ENCODE measurements around the gene MYO7B.

MYO7B gene

DNA sequence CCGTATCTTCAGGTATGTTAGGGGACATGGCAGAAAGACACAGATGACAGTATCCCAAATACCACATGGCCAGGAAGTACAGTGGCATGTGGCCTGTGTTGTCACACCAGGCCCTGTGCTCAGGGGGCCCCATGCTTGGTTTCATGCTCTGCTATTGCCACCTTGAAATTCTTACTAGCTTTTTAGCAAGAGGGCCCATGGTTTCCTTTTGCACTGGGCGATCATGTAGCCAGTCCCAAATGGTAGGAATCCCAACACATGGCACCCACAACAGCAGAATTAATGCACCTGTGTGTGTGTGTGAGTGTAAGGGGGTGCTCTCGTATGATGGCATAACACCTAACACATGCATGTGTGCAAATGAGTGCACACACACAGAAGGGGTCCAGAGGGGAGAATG, 39.2 kb downstream of the MYO7B start:
- no peak for DNase-seq (ENCODE audit: low read depth)

DNA sequence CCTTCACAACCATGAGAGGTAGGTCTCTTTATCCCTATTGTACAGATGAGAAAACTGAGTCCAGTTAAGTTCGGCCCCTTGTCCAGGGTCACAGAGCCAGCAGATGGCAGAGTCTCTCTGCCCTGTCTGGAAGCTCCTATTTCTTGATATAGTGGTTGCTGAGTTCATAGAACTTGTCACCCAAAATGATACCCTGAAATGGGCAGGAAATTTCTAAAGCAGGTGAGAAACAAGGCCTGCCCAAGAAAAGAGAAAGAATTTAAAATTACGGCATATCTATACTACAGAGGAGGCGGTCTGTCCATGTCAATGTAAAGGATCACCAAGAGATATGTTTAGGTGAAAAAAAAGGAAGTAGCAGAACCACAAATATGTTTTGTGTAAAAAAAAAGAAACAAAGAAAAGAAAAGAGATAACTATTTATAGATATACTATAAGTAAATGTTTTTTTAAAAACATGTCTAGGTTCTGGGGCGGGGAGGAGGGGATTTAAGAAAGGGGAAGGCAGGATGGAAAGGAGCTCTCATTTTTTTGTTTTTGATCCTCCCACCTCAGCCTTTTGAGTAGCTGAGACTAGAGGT, 39.8 kb downstream of the MYO7B start:
- DNase-seq (ENCODE audit: low read depth), result no peak

DNA sequence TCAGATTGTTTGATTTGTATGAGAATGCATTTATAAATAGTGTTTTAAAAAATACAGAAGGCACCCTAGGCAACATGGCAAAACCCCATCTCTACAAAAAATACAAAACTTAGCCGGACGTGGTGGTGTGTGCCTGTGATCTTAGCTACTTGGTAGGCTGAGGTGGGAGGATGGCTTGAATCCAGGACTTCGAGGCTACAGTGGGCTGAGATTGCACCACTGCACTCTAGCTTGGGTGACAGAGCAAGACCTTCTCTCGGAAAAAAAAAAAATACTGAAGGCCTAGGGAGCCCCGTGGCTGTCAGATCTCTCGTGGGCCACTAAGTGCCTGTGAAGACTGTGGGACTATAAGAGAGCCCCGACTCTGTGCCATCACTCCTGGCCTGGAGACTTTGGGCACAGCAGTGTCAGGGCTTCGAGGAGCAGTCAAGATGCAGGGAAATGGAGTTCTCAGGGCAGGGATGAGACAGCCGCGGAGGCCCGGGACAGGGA, 40.5 kb downstream of the MYO7B start:
- DNase-seq (ENCODE audit: low read depth), result no peak

DNA sequence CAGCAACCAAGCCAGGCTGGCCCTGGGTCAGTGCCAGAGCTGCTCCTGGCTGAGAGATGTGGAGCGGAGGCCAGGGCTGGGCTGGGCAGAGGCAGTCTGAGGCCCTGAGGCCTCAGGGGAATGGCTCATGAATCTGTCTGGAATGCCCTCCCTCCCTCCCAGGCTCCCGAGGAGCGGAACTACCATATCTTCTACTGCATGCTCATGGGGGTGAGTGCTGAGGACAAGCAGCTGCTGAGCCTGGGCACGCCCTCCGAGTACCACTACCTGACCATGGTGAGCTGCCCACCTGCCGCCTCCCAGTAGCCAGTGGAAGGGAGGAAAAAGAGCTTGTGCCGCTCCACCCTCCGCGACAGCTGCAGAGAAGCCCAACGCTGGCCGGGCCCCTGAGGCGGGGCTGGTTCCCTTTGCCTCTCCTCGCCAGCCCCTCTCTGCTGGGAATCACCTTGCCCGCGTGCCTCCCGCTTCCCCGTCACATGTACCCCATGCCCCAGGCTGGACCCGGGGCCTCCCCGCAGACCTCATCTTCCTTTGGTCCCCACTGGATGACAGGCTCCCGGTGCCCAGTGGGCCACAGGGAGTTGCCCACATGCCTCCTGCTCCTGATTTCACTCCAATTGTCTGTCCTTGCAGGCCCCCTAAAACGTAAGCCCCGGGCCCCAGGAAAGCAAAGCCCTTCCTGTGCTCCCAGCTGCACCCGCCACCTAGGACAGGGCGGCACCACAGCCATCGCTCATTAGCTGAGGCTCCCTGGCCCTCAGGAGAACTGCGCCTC, 41.1 kb downstream of the MYO7B start:
- no peak for DNase-seq (ENCODE audit: low read depth)

DNA sequence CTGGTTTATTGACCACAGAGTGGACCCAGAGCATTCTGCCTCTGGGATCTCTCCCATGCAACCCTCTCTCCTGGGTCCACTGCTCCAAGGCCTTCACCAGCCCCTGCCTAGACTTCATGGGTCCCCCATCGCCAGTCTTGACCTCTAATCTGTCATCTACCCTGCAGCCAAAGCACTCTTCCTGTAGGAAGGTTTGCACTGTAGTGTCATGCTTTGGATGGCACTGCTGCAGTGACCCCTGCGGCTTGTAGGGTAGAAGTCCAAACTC, 41.7 kb downstream of the MYO7B start:
- DNase-seq (ENCODE audit: low read depth), result no peak

GRCh38 chr2:127577503-127577902, 42.0 kb downstream of the MYO7B start:
- DNase-seq (ENCODE audit: low read depth), result no peak

GRCh38 chr2:127577973-127578372, 42.5 kb downstream of the MYO7B start:
- no peak for DNase-seq (ENCODE audit: low read depth)

- no peak for DNase-seq (ENCODE audit: low read depth)
Observed at GRCh38 chr2:127578411-127578810, 42.9 kb downstream of the MYO7B start.

DNA sequence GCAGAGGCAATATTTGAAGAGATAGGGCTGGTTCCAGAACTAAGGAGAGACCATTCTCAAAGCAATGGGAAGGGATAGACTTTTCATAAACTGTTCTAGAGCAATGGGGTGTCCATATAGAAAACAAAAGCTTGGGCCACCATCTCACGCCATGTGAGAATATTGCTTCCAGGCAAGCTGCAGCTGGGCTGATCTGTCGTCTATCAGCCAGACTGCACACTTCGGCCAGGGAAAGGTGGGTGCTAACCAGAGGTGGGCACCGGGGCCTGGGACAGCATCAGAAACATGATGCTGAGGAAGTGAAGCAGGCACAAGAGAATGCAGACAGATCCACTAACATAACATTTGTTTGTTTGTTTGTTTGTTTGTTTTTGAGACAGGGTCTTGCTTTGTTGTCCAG, 43.7 kb downstream of the MYO7B start:
- DNase-seq (ENCODE audit: low read depth), result no peak

- no peak for DNase-seq (ENCODE audit: low read depth)
Observed at GRCh38 chr2:127580167-127581049, 44.9 kb downstream of the MYO7B start.

GRCh38 chr2:127581050-127581345, 45.5 kb downstream of the MYO7B start:
- no peak for DNase-seq (ENCODE audit: low read depth)

DNA sequence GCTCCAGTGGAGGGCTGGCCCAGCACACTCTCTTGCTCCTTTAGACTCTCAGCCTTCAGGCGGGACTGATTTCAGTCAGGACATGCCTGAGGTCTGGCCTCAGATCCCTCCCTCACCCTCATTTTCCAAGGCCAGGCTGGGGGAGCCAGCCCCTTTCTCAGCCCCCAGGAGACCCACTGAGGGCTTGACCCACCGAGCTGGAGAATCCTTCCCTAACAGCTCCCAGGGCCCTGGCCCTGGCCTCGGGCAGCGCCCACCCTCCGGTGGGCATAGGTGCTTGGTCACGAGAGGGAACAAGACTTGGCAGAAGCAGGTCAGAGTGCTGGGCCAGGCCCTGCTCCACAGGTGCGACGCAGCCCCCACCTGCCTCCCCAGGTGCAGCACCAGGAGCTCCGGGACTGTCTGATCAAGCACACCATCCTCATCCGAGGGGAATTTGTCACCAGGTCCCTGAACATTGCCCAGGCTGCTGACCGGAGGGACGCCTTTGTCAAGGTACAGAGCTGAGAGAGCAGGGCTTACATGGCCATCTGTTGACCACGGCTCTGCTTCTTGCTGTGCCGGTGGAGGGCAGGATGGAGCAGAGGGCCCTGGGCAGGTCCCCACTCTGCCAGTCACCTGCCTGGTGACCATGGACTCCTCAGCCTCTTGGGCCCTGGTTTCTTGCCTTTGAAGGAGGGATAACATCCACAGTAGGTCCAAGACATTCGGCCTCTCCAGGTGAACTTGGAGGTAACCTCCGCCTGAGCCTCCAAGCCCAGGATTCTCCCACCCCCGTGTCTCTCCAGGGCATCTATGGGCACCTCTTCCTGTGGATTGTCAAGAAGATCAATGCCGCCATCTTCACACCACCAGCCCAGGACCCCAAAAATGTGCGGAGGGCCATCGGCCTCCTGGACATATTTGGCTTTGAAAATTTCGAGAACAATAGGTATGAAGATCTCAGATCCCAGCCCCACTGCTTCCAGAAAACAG, 46.3 kb downstream of the MYO7B start:
- DNase-seq (ENCODE audit: low read depth), result no peak

GRCh38 chr2:127582863-127583861, 47.7 kb downstream of the MYO7B start:
- no peak for DNase-seq (ENCODE audit: low read depth)

GRCh38 chr2:127584047-127584446, 48.6 kb downstream of the MYO7B start:
- no peak for DNase-seq (ENCODE audit: low read depth)

DNA sequence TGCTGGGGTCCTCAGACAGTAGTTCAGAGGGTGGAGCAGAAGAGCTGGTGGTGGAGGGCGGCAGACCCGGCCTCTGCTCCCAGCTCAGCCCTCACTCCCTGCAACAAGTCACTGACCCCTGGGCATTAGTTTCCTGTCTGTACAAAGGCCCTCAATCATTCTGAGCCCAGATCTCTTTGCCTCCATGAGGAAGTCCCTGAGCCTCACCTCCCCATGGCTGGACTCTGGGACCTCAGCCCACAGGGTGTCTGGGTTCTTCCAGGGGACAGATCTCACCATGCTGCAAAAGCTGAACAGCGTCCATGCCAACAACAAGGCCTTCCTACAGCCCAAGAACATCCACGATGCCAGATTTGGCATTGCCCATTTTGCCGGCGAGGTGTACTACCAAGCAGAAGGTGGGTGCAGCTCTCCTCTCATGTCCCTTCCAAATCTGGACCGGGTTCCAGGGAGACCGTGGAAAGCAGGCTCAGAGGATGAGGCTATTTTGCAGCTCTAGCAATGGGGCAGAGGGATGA, 49.1 kb downstream of the MYO7B start:
- no peak for DNase-seq (ENCODE audit: low read depth)

DNA sequence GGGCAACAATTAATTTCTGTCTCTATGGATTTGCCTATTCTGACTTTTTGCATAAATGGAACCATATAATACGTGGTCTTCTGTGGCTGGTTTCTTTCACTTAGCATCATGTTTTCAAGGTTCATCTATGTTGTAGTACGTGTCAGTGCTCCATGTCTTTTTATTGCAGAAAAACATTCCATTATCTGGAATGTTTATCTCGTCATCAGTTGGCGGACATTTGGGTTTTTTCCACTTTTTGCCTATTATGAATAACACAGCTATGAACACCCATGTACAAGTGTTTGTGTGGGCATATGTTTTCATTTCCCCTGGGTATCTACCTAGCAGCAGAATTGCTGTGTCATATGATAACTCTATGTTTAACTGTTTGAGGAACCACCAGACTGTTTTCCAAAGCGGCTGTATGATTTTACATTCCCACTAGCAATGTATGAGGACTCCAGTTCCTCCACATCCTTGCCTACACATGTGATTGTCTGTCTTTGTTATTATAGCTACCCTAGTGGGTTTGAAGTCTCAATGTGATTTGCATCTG, 49.9 kb downstream of the MYO7B start:
- no peak for DNase-seq (ENCODE audit: low read depth)

- DNase-seq (ENCODE audit: low read depth), result no peak
Observed at GRCh38 chr2:127586136-127586535, 50.7 kb downstream of the MYO7B start.

GRCh38 chr2:127586746-127587295, 51.3 kb downstream of the MYO7B start:
- no peak for DNase-seq (ENCODE audit: low read depth)

DNA sequence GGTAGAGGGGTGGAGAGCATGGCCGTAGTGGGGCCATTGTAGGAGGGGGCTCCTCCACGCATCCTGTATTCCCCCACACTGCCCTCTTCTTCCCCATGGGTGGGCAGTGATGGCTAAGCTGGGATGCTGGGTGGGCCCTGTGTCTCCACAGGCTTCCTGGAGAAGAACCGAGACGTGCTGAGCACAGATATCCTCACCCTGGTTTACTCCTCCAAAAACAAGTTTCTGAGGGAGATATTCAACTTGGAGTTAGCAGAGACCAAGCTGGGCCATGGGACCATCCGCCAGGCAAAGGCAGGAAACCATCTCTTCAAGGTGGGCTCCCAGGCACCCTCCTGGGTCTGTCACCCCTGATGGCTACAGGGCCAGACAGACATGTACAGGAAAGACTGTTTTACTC, 52.8 kb downstream of the MYO7B start:
- no peak for DNase-seq (ENCODE audit: low read depth)

GRCh38 chr2:127589358-127589757, 53.9 kb downstream of the MYO7B start:
- no peak for DNase-seq (ENCODE audit: low read depth)
